SK-N-MC (cell line): ENCODE results near the gene C11orf58.

Experiments
- DNase-seq: peaks from one replicate; pipeline ENCODE4 v3.0.0-alpha.2; 2011; ENCODE audit warnings: low read depth, low spot score
- H3K27ac ChIP-seq: fragments of 200-600 bp; sonication (generic); 2 replicates; pipeline ENCODE4 v1.5.1; 2016; ENCODE audit warnings: mixed run types
- H3K36me3 ChIP-seq: fragments of 200-600 bp; sonication (generic); 2 replicates; pipeline ENCODE4 v1.6.1; 2017; ENCODE audit warnings: antibody characterized with exemption, low read length, mixed read lengths; ENCODE audit not compliant: insufficient read depth
- H3K4me3 ChIP-seq: fragments of 200-600 bp; sonication (generic); 2 replicates; pipeline ENCODE4 v1.5.1; 2016
- H3K9ac ChIP-seq: fragments of 200-600 bp; sonication (generic); 2 replicates; pipeline ENCODE4 v1.8.0; 2017; ENCODE audit warnings: mixed run types, mixed read lengths; ENCODE audit not compliant: insufficient read length
- H3K9me3 ChIP-seq: fragments of 200-600 bp; sonication (generic); 2 replicates; pipeline ENCODE4 v1.6.1; 2017; ENCODE audit warnings: low read depth, mild to moderate bottlenecking, antibody characterized with exemption, low read length, moderate library complexity, mixed read lengths
- EZH2 ChIP-seq: fragments of 200-600 bp; sonication (generic); IDR thresholded peaks from one replicate; pipeline ENCODE4 v1.6.1; 2017; ENCODE audit warnings: antibody characterized with exemption
- FOXP2 ChIP-seq: optimal IDR thresholded peaks from 2 replicates; pipeline ENCODE3; 2011; ENCODE audit warnings: mild to moderate bottlenecking, moderate library complexity; ENCODE audit not compliant: insufficient read depth; ENCODE audit errors: extremely low read length, control extremely low read depth
- POLR2AphosphoS5 ChIP-seq: IDR thresholded peaks from 2 replicates; pipeline ENCODE4 v1.6.1; 2012; ENCODE audit warnings: mild to moderate bottlenecking, low read depth, low read length, borderline replicate concordance

The C11orf58 gene

DNA sequence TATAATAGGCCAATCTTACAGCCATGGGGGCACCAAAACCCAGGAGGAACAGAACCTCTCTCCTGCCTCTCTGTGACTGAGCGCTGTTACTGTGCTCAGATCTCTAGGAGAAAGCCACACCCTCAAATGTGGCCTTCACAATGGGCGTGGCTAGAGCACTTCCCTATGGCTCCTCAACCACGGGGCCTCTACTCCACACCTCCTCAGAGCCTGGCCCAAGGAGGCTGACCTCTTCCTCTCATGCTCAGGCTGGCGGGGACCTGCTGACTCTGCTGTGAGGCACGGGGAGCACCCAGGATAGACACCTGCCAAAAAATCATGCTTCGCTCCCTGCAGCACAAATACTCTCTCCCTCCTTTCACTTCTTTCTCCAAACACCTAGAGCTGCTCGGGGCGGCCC is 41.0 kb downstream of the C11orf58 start:
- TF ChIP-seq FOXP2 = no peak
- TF ChIP-seq EZH2 = no peak
- TF ChIP-seq POLR2AphosphoS5 = no peak
- H3K27ac ChIP-seq = no peak overlapping the region
- no peaks in the 10 kb centered on the region for H3K9me3 ChIP-seq
- no peaks in the 10 kb centered on the region for H3K36me3 ChIP-seq
- DNase-seq = no peak
- no peak overlapping the region for H3K9ac ChIP-seq
- H3K4me3 ChIP-seq = no peak overlapping the region

DNA sequence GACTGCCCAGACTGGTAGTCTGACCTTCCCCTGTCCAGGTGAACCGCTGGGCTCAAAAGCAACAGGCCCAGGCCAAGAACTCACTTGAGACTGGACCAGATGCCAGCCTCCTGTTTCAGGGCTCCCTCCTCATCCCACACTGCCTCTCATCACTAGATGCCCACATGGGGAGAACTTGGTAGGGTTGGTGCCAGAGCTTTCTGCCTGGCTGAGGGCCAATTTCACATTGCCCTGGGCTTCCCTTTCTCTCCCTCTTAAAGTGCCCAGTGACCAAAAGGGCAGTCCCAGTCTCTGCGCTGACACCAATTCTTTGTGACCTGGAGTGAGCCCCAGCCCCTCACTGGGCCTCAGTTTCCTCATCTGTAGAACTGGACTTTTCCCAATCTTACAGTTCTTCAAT is 41.7 kb downstream of the C11orf58 start:
- DNase-seq = no peak
- H3K9me3 ChIP-seq = no peaks in the 10 kb centered on the region
- TF ChIP-seq FOXP2 = no peak
- no peak for TF ChIP-seq EZH2
- TF ChIP-seq POLR2AphosphoS5 = no peak

DNA sequence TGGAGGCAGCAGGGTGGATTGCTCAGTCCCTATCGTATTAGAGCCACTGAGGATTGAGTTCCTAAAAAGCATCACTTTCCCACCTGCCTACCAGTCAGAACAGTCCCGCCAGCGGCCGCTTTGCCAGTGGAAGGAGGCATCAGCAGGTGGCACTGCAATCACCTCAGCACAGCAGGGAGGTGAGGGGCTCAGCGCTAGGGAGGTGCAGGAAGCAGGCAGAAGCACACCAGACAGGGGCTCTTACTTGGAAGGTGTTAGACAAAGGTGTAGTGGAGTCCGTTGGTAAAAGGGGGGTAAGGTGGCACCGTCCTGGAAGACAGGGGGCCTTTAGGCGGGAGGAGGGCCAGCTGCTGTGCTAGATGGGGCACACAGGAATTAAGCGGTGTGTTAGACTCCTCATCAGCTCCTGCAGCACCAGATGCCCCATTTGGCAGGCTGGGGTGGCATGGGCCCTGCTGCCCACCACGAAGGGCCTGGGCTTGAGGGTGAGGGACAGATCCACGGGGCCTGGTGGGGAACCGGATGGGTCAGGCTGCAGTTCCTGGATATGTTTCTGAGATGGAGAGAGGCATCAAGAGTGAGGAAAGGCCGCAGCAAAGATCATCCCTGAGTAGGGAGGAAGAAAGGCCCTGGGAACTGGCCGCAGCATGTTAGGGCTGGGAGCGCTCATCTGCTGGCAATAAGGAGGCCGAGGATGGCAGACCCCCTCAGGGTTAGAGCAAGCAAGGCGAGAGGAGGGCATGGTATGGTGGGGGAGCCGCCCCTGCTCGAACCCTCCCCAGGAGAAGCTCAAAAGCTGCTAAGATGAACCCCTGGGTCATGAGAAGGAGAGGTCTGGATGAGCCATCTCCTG is 42.5 kb downstream of the C11orf58 start:
- TF ChIP-seq FOXP2 = no peak
- TF ChIP-seq POLR2AphosphoS5 = no peak
- no peak for TF ChIP-seq EZH2
- no peak for DNase-seq
- Histone ChIP-seq H3K36me3 (no peaks in the 10 kb centered on the region), H3K9me3 (no peaks in the 10 kb centered on the region), H3K4me3 (no peak overlapping the region), H3K9ac (no peak overlapping the region), H3K27ac (no peak overlapping the region)

More for the DNA sequence above, 41.7 kb downstream of the C11orf58 start:
- H3K9ac ChIP-seq = no peak overlapping the region
- no peak overlapping the region for H3K4me3 ChIP-seq
- H3K36me3 ChIP-seq = no peaks in the 10 kb centered on the region
- no peak overlapping the region for H3K27ac ChIP-seq

- DNase-seq = no peak
- Histone ChIP-seq H3K27ac (no peak overlapping the region), H3K9ac (no peak overlapping the region), H3K4me3 (no peak overlapping the region), H3K9me3 (no peaks in the 10 kb centered on the region), H3K36me3 (no peaks in the 10 kb centered on the region)
- TF ChIP-seq FOXP2 = no peak
- no peak for TF ChIP-seq EZH2
- TF ChIP-seq POLR2AphosphoS5 = no peak
These were observed 43.8 kb downstream of the C11orf58 start for GRCh38 chr11:16781936-16782919.

DNA sequence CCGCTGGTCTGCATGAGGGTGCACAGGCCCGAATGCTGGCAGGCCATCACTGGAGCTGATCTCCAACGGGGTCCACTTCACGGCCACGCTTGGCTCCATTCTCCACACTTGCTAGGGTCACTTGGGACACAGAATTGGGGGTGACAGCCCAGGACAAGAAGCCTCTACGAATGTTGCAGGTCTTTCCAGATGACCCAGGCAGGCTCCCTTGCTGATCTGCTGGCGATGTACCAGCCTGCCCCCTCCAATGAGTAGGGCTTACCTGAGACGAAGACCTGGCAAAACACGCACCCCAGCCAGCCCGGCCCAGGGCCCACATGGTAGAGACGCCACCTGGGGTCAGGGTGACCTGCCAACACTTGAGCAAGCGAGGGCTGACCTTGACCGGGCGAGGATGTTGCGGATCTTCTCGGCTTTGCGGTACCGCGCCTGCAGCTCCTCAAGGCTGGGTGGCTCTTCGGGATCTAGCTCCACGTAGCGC is 44.9 kb downstream of the C11orf58 start:
- Histone ChIP-seq H3K9ac (no peak overlapping the region), H3K4me3 (no peak overlapping the region), H3K36me3 (no peaks in the 10 kb centered on the region), H3K27ac (no peak overlapping the region), H3K9me3 (no peaks in the 10 kb centered on the region)
- no peak for DNase-seq
- TF ChIP-seq POLR2AphosphoS5 (no peak), FOXP2 (no peak), EZH2 (no peak)

DNA sequence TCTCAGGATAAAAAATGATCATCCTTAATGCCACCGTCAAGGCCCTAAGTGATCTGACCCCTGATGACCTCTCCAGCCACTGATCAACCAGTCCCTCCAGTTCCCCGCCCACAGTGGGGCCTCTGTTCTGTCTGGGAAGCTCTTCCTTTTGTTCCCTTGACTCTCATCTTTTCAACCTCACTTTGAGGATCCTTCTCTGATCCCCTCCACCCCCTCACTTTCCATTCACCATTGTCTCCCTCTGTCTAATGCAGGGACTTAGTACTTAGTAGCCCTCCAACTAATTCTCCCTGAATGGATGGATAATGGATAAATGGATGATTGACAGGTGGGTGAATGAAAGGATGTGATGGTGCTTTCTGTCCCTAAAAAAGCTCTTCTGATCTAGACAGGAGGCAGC is 45.6 kb downstream of the C11orf58 start:
- H3K4me3 ChIP-seq = no peak overlapping the region
- H3K36me3 ChIP-seq = no peaks in the 10 kb centered on the region
- H3K27ac ChIP-seq = no peak overlapping the region
- no peak overlapping the region for H3K9ac ChIP-seq
- TF ChIP-seq POLR2AphosphoS5 (no peak), EZH2 (no peak), FOXP2 (no peak)
- no peaks in the 10 kb centered on the region for H3K9me3 ChIP-seq
- DNase-seq = no peak

DNA sequence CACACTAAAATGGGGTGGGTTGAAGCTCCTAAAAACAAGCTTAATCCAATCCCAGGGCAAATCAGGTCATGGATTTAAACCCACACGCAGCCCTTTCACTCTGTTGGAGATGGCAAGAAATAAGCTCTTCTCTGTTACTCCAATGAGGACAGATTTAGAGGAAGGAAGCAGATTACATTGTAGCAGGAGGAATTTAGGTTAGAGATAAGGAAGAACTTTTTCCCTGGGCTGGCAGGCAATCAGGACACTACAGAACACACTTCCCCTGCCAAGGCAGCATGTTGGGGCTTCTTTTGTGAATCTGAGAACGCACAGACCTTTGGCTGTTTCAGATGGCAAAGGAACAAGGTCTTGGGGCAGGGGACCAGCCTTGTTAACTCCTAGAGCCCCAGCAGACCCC is 46.2 kb downstream of the C11orf58 start:
- no peak overlapping the region for H3K4me3 ChIP-seq
- H3K36me3 ChIP-seq = no peaks in the 10 kb centered on the region
- no peak overlapping the region for H3K27ac ChIP-seq
- H3K9me3 ChIP-seq = no peaks in the 10 kb centered on the region
- TF ChIP-seq FOXP2 (no peak), EZH2 (no peak), POLR2AphosphoS5 (no peak)
- DNase-seq = no peak
- no peak overlapping the region for H3K9ac ChIP-seq

GRCh38 chr11:16785520-16786128 is 47.2 kb downstream of the C11orf58 start:
- DNase-seq = peak; percentile 60
- Histone ChIP-seq H3K9ac (no peak overlapping the region), H3K9me3 (no peaks in the 10 kb centered on the region), H3K27ac (no peak overlapping the region), H3K36me3 (no peaks in the 10 kb centered on the region), H3K4me3 (no peak overlapping the region)
- no peak for TF ChIP-seq POLR2AphosphoS5
- TF ChIP-seq EZH2 = no peak
- no peak for TF ChIP-seq FOXP2
